Measurements from ENCODE around the gene CEP63. TPM values are rescaled to one million over a fixed set of nuclear protein-coding genes. Genes with fewer than 3 reads are reported as not detected.

Gene CEP63
- total RNA-seq, 1 donor from 2014 or later = 16.8 TPM

GRCh38 chr3:134619884-134620445 is 134.1 kb downstream of the CEP63 start:
- H3K27me3 Mint-ChIP-seq (ENCODE audit: unreplicated experiment) = peaks cover 7% of the 10 kb centered on the region
- no peaks in the 10 kb centered on the region for H3K4me1 Mint-ChIP-seq (ENCODE audit: unreplicated experiment)
- TF ChIP-seq CTCF (IDR thresholded peaks at IDR 0.05; ENCODE audit: unreplicated experiment) = no peak
- H3K4me3 Mint-ChIP-seq (ENCODE audit: unreplicated experiment) = no peak overlapping the region
- H3K27ac Mint-ChIP-seq (ENCODE audit: unreplicated experiment) = no peak overlapping the region
- DNase-seq (ENCODE audit: low spot score) = no peak
- no peaks in the 10 kb centered on the region for H3K9me3 Mint-ChIP-seq (ENCODE audit: unreplicated experiment)
- H3K36me3 Mint-ChIP-seq (ENCODE audit: low read depth, unreplicated experiment) = no peaks in the 10 kb centered on the region

GRCh38 chr3:134620476-134621115 is 134.7 kb downstream of the CEP63 start:
- Mint-ChIP-seq H3K27me3 (ENCODE audit: unreplicated experiment) (peaks cover 8% of the 10 kb centered on the region), H3K27ac (ENCODE audit: unreplicated experiment) (no peak overlapping the region), H3K4me3 (ENCODE audit: unreplicated experiment) (no peak overlapping the region), H3K4me1 (ENCODE audit: unreplicated experiment) (no peaks in the 10 kb centered on the region), H3K36me3 (ENCODE audit: low read depth, unreplicated experiment) (no peaks in the 10 kb centered on the region), H3K9me3 (ENCODE audit: unreplicated experiment) (no peaks in the 10 kb centered on the region)
- TF ChIP-seq CTCF (IDR thresholded peaks at IDR 0.05; ENCODE audit: unreplicated experiment) = no peak
- no peak for DNase-seq (ENCODE audit: low spot score)

GRCh38 chr3:134621854-134622253 is 136.0 kb downstream of the CEP63 start:
- peaks cover 9% of the 10 kb centered on the region for H3K27me3 Mint-ChIP-seq (ENCODE audit: unreplicated experiment)
- no peaks in the 10 kb centered on the region for H3K9me3 Mint-ChIP-seq (ENCODE audit: unreplicated experiment)
- H3K36me3 Mint-ChIP-seq (ENCODE audit: low read depth, unreplicated experiment) = no peaks in the 10 kb centered on the region
- no peak overlapping the region for H3K4me3 Mint-ChIP-seq (ENCODE audit: unreplicated experiment)
- H3K27ac Mint-ChIP-seq (ENCODE audit: unreplicated experiment) = no peak overlapping the region
- TF ChIP-seq CTCF (IDR thresholded peaks at IDR 0.05; ENCODE audit: unreplicated experiment) = no peak
- H3K4me1 Mint-ChIP-seq (ENCODE audit: unreplicated experiment) = no peaks in the 10 kb centered on the region
- no peak for DNase-seq (ENCODE audit: low spot score)

GRCh38 chr3:134622806-134623365 is 137.0 kb downstream of the CEP63 start:
- no peaks in the 10 kb centered on the region for H3K36me3 Mint-ChIP-seq (ENCODE audit: low read depth, unreplicated experiment)
- peaks cover 9% of the 10 kb centered on the region for H3K27me3 Mint-ChIP-seq (ENCODE audit: unreplicated experiment)
- H3K27ac Mint-ChIP-seq (ENCODE audit: unreplicated experiment) = no peak overlapping the region
- H3K4me1 Mint-ChIP-seq (ENCODE audit: unreplicated experiment) = peaks cover 3% of the 10 kb centered on the region
- H3K9me3 Mint-ChIP-seq (ENCODE audit: unreplicated experiment) = no peaks in the 10 kb centered on the region
- TF ChIP-seq CTCF (IDR thresholded peaks at IDR 0.05; ENCODE audit: unreplicated experiment) = no peak
- DNase-seq (ENCODE audit: low spot score) = no peak
- H3K4me3 Mint-ChIP-seq (ENCODE audit: unreplicated experiment) = no peak overlapping the region

- no peak for TF ChIP-seq CTCF (IDR thresholded peaks at IDR 0.05; ENCODE audit: unreplicated experiment)
- H3K9me3 Mint-ChIP-seq (ENCODE audit: unreplicated experiment) = no peaks in the 10 kb centered on the region
- DNase-seq (ENCODE audit: low spot score) = no peak
- no peak overlapping the region for H3K27ac Mint-ChIP-seq (ENCODE audit: unreplicated experiment)
- H3K4me3 Mint-ChIP-seq (ENCODE audit: unreplicated experiment) = no peak overlapping the region
- H3K36me3 Mint-ChIP-seq (ENCODE audit: low read depth, unreplicated experiment) = no peaks in the 10 kb centered on the region
- peaks cover 5% of the 10 kb centered on the region for H3K4me1 Mint-ChIP-seq (ENCODE audit: unreplicated experiment)
- peaks cover 9% of the 10 kb centered on the region for H3K27me3 Mint-ChIP-seq (ENCODE audit: unreplicated experiment)
These were observed 137.9 kb downstream of the CEP63 start for GRCh38 chr3:134623615-134624245.
